Subcutaneous adipose tissue (tissue), 4 donors: ENCODE data around the gene PTPRE. TPM values are rescaled to one million over a fixed set of nuclear protein-coding genes. Genes with fewer than 3 reads are reported as not detected.

ENCODE experiments used
- CTCF ChIP-seq: fragments of 450-650 bp; IDR thresholded peaks from one replicate; pipeline ENCODE4 v1.5.1; 2016; ENCODE audit warnings: low read depth, mild to moderate bottlenecking, control low read depth, antibody characterized with exemption, moderate library complexity
- total RNA-seq, 4 donors: library from RNA; depleted of rRNA; stranded (reverse); fragments of >200 nt; gene quantifications; one replicate each; pipeline ENCODE4 v1.1.0, GENCODE V29; 2016

PTPRE gene
- total RNA-seq, 4 donors from 2014 or later, result 10.7 to 66.8 (median 27.9) TPM

GRCh38 chr10:127998501-127999144 lies 91.7 kb downstream of the PTPRE start:
- no peak for TF ChIP-seq CTCF

DNA sequence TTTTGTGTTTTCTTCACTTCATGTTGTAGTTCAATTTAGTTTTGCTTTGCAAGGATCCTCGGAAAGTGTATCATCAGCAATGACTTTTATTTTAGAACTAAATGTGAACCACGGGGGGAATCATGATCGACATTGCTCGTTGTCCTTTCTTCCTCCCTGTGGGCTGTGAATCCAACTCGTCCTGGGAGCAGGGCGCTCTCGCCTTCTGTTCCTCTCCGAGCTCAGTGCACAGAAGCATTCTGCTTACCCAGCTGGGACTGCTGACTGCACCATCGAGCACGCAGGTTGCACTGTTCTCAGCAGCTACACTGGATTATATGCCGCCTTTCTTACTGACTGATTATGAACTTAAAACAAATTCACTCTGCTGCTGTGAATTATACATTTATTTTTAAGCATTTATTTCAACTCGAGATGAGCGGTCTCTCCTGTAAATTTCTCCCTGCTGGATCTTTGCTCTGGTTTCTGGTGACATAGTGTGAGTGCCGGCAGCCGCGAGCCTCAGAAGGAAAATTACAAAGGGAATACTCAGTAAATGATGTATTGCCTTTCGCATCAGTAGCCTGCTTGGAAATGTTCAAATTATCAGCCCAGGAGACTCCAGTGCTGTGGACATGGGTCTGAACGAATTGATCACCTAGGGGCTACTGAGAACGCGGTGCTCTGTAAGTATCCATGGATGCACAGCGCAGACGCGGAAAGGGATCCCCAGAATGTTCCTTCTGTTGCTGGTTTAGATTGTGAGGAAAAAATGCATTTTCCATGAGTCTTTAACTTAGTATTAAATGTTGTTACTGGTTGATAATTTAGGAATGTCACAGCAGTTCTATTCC lies 92.6 kb downstream of the PTPRE start:
- no peak for TF ChIP-seq CTCF

- TF ChIP-seq CTCF, result no peak
Measured at GRCh38 chr10:128000471-128001362, 93.8 kb downstream of the PTPRE start.

- TF ChIP-seq CTCF, result no peak
Measured at GRCh38 chr10:128001363-128001745, 94.5 kb downstream of the PTPRE start.

DNA sequence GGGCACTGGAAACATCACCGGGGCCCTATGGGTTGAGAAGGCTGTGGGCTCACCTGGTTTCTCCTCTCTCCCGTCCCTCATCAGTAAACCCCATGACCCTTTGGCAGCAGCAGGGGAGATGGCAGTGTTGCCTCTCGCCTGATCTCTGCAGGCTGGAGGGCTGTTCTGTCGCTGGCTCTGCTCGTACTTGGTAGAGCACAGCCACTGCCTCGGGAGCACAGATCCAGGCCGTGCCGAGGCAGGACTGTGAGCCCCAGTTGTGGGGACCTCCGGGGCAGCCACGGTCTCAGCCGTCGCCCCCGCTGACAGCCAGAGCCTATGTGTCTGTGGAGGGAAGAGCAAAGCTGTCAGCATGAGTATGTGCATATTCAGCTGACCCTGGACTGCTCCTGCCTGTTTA lies 94.9 kb downstream of the PTPRE start:
- TF ChIP-seq CTCF, result no peak

- TF ChIP-seq CTCF, result no peak
Measured at GRCh38 chr10:128003521-128003920, 96.6 kb downstream of the PTPRE start.

DNA sequence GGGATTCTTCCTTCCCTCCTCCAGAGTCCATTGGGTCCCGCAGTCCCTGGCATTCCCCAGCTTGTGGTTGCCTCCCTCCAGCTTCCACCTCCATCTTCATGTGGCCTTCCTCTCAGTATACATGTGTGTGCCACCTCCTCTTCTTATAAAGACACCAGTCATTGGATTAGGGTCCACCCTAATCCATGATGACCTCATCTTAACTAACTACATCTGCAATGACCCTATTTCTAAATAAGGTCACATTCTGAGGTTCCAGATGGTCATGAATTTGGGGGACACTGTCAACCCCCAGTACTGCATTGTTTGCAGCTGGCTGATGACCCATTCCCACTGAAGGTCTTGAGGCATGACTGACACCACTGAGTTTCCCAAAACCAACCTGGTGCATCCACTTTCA lies 99.0 kb downstream of the PTPRE start:
- no peak for TF ChIP-seq CTCF
